IMR-90 (cell line): ENCODE measurements around the gene FGGY.

Experiments
- FOS ChIP-seq: fragments of 150-350 bp; IDR thresholded peaks from 2 replicates; pipeline ENCODE4 v1.6.1; 2016; ENCODE audit warnings: low read depth, low read length
- MXI1 ChIP-seq: IDR thresholded peaks from 2 replicates; pipeline ENCODE4 v1.6.1; 2012; ENCODE audit warnings: low read depth, mild to moderate bottlenecking, low read length, moderate library complexity, borderline replicate concordance
- POLR2A ChIP-seq: IDR thresholded peaks from 2 replicates; pipeline ENCODE4 v1.6.1; 2012; ENCODE audit warnings: mild to moderate bottlenecking, low read depth, low read length
- RAD21 ChIP-seq: IDR thresholded peaks from 2 replicates; pipeline ENCODE4 v1.6.1; 2012; ENCODE audit warnings: low read length, improper control_type of control experiment
- TF ChIP-seq, protein P1 (sequence below): conservative IDR thresholded peaks from 2 replicates; pipeline ENCODE4 v1.5.1; 2012; ENCODE audit warnings: mild to moderate bottlenecking, low read depth, low read length, improper control_type of control experiment
- TF ChIP-seq, protein P2 (sequence below): fragments of 150-350 bp; IDR thresholded peaks from 2 replicates; pipeline ENCODE4 v1.6.1; 2017; ENCODE audit warnings: mild to moderate bottlenecking, antibody characterized with exemption, low read length, low read depth

DNA sequence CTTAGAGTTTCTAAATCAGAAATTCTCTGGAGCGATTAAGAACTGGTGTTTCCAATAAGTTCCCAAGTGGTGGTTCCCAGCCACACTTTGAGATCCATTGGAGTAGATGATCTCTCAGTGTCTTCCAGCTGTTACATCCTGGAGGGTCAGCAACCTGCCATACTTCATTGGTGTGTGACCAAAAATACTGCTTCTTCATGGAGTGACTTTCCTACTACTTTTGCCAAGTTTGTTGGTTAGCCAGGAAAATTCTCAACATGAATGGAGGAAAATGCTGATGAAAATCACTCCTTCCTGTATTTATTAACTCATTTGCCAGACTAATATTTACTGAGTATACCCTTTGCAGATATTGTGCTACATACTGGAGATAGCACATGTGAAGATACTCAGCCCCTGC lies 186.1 kb downstream of the FGGY start:
- TF ChIP-seq, protein P1, sequence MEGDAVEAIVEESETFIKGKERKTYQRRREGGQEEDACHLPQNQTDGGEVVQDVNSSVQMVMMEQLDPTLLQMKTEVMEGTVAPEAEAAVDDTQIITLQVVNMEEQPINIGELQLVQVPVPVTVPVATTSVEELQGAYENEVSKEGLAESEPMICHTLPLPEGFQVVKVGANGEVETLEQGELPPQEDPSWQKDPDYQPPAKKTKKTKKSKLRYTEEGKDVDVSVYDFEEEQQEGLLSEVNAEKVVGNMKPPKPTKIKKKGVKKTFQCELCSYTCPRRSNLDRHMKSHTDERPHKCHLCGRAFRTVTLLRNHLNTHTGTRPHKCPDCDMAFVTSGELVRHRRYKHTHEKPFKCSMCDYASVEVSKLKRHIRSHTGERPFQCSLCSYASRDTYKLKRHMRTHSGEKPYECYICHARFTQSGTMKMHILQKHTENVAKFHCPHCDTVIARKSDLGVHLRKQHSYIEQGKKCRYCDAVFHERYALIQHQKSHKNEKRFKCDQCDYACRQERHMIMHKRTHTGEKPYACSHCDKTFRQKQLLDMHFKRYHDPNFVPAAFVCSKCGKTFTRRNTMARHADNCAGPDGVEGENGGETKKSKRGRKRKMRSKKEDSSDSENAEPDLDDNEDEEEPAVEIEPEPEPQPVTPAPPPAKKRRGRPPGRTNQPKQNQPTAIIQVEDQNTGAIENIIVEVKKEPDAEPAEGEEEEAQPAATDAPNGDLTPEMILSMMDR: no peak
- TF ChIP-seq POLR2A (no peak), RAD21 (no peak), MXI1 (no peak), FOS (no peak)
- TF ChIP-seq, protein P2, sequence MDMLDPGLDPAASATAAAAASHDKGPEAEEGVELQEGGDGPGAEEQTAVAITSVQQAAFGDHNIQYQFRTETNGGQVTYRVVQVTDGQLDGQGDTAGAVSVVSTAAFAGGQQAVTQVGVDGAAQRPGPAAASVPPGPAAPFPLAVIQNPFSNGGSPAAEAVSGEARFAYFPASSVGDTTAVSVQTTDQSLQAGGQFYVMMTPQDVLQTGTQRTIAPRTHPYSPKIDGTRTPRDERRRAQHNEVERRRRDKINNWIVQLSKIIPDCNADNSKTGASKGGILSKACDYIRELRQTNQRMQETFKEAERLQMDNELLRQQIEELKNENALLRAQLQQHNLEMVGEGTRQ: no peak
